Colonic mucosa (tissue), 4 donors: ENCODE measurements around the gene SNRPD2. TPM values are rescaled to one million over a fixed set of nuclear protein-coding genes. Genes with fewer than 3 reads are reported as not detected.

ENCODE experiments used
- DNase-seq: peaks from one replicate; pipeline ENCODE4 v3.0.0-alpha.2; 2020
- H3K27ac ChIP-seq: fragments of 200-600 bp; one replicate; pipeline ENCODE4 v1.8.0; 2021
- H3K27me3 ChIP-seq: fragments of 200-600 bp; one replicate; pipeline ENCODE4 v1.8.0; 2021
- H3K36me3 ChIP-seq: fragments of 200-600 bp; one replicate; pipeline ENCODE4 v1.8.0; 2021
- H3K4me1 ChIP-seq: fragments of 200-600 bp; one replicate; pipeline ENCODE4 v1.8.0; 2021; ENCODE audit warnings: mild to moderate bottlenecking
- H3K4me3 ChIP-seq: fragments of 200-600 bp; one replicate; pipeline ENCODE4 v1.8.0; 2021
- H3K9ac ChIP-seq, 2 donors: one replicate each; pipeline ENCODE4 v1.7.0; 2013; ENCODE audit warnings: control low read depth in 2 of 2, low read depth in 2 of 2, low read length in 2 of 2
- H3K9me3 ChIP-seq: fragments of 200-600 bp; one replicate; pipeline ENCODE4 v1.8.0; 2021
- intact Hi-C: fragments of 100-400 bp; cut with DNase I; formaldehyde crosslinking; loops from one replicate; pipeline ENCODE4 v1.14.1; 2022
- total RNA-seq, 2 donors: library from RNA; stranded (reverse); fragmentation: NEBNext Ultra II Directional in 1 of 2; extraction: Animal tissue kit (Norgen Biotek cat#: 25700) in 1 of 2; gene quantifications; one replicate each; pipeline ENCODE4 v1.2.1, GENCODE V29; 2021
- TF ChIP-seq, protein P1 (sequence below): fragments of 200-600 bp; IDR thresholded peaks from one replicate; pipeline ENCODE4 v1.8.0; 2022; ENCODE audit warnings: antibody characterized with exemption, mild to moderate bottlenecking
- donor health status: healthy.
- donor health status: DM: no; HTN: no; CAD: no.
- donor health status: DM: no; HTN: no; CAD: no.

Gene SNRPD2
- 100 to 1,000 TPM; 269 to 484 TPM for total RNA-seq

- TF ChIP-seq, protein P1, sequence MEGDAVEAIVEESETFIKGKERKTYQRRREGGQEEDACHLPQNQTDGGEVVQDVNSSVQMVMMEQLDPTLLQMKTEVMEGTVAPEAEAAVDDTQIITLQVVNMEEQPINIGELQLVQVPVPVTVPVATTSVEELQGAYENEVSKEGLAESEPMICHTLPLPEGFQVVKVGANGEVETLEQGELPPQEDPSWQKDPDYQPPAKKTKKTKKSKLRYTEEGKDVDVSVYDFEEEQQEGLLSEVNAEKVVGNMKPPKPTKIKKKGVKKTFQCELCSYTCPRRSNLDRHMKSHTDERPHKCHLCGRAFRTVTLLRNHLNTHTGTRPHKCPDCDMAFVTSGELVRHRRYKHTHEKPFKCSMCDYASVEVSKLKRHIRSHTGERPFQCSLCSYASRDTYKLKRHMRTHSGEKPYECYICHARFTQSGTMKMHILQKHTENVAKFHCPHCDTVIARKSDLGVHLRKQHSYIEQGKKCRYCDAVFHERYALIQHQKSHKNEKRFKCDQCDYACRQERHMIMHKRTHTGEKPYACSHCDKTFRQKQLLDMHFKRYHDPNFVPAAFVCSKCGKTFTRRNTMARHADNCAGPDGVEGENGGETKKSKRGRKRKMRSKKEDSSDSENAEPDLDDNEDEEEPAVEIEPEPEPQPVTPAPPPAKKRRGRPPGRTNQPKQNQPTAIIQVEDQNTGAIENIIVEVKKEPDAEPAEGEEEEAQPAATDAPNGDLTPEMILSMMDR: no peak
- Histone ChIP-seq H3K9ac (peak within 1 kb of the TSS; percentile 96 to 97), H3K27ac (peak within 1 kb of the TSS; percentile 93), H3K4me3 (peak within 1 kb of the TSS; percentile 97), H3K36me3 (no peaks in the 10 kb centered on the region), H3K9me3 (no peaks in the 10 kb centered on the region), H3K27me3 (no peaks in the 10 kb centered on the region), H3K4me1 (peaks cover 4% of the 10 kb centered on the region)
- peak; percentile 94 for DNase-seq
- intact Hi-C loops: loop anchor here (5.0 kb wide), 1 partner anchor 76 kb away; the partner anchor contains the start of gene SIX5
Observed at GRCh38 chr19:45691516-45692186, at the start of gene SNRPD2. TSS of gene SNRPD2 (minus strand) at chr19:45691953. CDS start at chr19:45691888, 65 bp downstream.

DNA sequence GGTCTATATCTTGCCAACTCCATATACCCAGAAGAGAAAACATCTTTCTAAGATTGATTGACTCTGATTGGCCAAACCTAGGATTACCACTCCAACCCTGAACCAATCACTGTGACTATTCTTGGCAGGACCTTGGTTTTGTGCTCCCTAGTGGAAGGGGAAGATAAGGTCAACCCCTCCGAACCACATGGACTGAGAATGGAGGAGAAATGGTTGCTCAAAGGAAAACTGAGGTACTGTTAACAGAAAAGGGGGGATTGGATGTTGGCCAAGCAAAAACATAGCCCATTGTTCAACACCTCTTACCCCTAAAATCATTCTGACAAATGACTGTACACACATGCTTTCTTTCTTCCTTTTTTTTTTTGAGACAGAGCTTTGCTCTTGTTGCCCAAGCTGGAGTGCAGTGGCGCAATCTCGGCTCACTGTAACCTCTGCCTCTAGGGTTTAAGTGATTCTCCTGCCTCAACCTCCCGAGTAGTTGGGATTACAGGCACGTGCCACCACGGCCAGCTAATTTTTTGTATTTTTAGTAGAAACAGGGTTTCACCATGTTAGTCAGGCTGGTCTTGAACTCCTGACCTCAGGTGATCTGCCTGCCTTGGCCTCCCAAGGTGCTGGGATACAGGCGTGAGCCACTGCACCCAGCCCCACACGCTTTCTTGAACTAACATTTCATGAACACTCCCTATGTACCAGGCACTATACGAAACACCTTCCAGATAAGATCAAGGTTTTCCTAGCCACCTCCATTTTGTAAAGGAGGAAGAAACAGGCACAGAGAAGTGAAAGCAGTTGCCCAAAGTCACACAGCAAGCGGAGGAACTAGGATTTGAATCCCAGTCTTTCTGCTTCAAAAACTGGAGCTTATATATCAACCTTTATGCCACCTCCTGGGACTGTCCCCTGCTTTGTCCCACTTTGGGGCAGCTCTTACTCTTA, 48.0 kb upstream of the SNRPD2 start:
- H3K27me3 ChIP-seq: no peaks in the 10 kb centered on the region
- H3K4me1 ChIP-seq: no peaks in the 10 kb centered on the region
- no peak overlapping the region for H3K9ac ChIP-seq
- H3K9me3 ChIP-seq: no peaks in the 10 kb centered on the region
- no peaks in the 10 kb centered on the region for H3K36me3 ChIP-seq
- DNase-seq: no peak
- no peak overlapping the region for H3K4me3 ChIP-seq
- H3K27ac ChIP-seq: no peak overlapping the region
- intact Hi-C loops: no loop called here
- TF ChIP-seq, protein P1: no peak

DNA sequence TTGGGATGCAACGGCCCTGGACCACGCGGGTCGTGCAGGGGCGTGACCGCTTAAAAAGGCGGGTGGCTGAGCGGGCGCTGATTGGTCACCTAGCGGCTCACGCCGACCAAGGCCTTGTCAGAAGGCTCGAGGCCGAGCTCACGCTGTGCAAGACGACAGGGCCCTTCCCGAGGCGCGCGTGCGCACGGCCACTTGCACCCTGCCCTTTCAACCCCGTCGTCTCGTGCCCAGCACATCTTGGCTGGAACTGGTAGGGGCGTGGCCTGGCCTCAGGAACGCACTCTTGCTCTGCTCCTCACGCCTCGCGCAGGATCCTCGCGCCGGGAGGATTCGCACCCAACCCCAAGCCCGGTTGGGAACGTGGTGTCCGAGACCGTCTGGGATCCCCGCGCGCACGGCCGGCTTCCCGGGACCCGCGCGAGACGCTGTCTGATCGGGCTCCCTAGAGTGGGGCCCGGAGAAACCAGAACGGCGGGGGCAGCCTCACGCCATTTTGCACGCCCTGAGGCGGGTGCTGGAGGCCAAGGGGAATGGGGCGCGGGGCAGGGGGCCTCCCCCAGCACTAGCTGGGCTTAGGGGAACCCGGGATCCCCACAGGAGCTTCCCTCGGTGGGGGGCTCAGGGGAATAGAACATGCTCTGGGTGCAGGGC, 41.5 kb upstream of the SNRPD2 start, which contains the start of gene MEIOSIN:
TSS of gene MEIOSIN (plus strand) at position 280 of the 651 bp plus-strand sequence. CDS start 1,938 bp downstream, outside the sequence.
- no peak for DNase-seq

DNA sequence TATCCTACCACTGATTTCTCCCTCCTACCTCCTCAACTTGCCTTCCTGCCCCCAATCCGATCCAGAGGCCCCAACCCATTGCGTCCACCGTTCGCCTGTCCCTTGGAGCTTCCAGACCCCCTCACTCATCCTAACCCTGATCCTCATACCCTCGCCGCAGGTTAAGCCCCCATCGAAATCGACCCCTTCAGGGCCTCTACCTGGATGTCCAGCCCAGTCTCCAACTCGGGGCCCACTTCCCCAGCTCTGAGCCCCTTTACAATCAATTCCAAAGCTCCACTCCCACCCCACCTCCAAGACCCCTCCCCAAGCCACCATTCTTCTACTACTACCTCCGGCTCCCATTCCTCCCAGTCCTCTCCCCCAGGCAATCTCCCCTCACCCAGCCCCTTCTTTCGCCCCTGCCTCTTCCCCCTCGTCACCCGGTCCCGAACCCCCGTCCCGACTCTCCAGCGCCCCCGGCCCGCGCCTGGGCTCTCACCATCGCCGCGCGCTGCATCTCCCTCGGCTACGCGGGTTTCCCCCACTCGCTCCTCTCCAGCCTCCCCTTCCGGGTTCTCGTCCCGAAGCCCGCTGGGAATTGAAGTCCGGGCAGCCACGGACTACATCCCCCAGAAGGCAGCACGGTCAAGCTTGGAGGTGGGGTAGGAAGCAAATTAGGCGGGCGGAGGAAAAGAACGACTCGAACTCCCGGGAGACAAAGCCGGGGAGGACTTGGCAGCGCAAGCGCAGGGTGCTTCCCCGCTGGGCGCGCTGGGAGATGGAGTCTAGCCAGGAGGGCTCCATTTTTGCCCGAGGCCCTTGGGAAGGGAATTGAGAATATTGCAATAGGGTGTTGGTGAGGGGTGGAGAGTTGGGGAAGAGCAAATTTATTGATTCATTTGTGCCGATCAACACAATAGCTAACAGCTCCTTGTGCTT, 38.9 kb upstream of the SNRPD2 start, which contains the start of gene FBXO46:
TSS of gene FBXO46 (minus strand) at position 529 of the 921 bp plus-strand sequence. CDS start 17,401 bp downstream, outside the sequence.
- intact Hi-C loops: no loop called here
- peak within 1 kb of the TSS; percentile 78 for H3K4me3 ChIP-seq
- H3K9ac ChIP-seq: peak within 1 kb of the TSS; percentile 89 to 98
- TF ChIP-seq, protein P1: no peak
- DNase-seq: peak; percentile 98
- H3K27ac ChIP-seq: peak within 1 kb of the TSS; percentile 57
- no peaks in the 10 kb centered on the region for H3K27me3 ChIP-seq
- H3K4me1 ChIP-seq: peaks cover 12% of the 10 kb centered on the region
- no peaks in the 10 kb centered on the region for H3K9me3 ChIP-seq
- H3K36me3 ChIP-seq: no peaks in the 10 kb centered on the region

More for the DNA sequence above, 41.5 kb upstream of the SNRPD2 start, which contains the start of gene MEIOSIN:
- Histone ChIP-seq H3K4me3 (no peak within 1 kb of the TSS), H3K4me1 (peaks cover 12% of the 10 kb centered on the region), H3K9ac (no peak within 1 kb of the TSS), H3K9me3 (no peaks in the 10 kb centered on the region), H3K27me3 (no peaks in the 10 kb centered on the region), H3K36me3 (no peaks in the 10 kb centered on the region), H3K27ac (no peak within 1 kb of the TSS)
- intact Hi-C loops: no loop called here
- TF ChIP-seq, protein P1: no peak
